Cardiac muscle cell (in vitro differentiated cells and primary cell): ENCODE data around the gene MDM1. TPM values are rescaled to one million over a fixed set of nuclear protein-coding genes. Genes with fewer than 3 reads are reported as not detected.

Experiments used
- DNase-seq, 2 donors: peaks; one replicate each; pipeline versions ENCODE4 v3.0.0 to v3.0.0-alpha.2; 2010 to 2017; ENCODE audit warnings: low read depth in 1 of 2, low spot score in 1 of 2
- H3K27ac ChIP-seq: fragments of 200-600 bp; sonication (generic); 2 replicates; pipeline ENCODE4 v1.5.1; 2016
- H3K27me3 ChIP-seq: fragments of 200-600 bp; sonication (generic); 2 replicates; pipeline ENCODE4 v1.6.0; 2016; ENCODE audit warnings: control low read depth
- H3K36me3 ChIP-seq: fragments of 200-600 bp; sonication (generic); 2 replicates; pipeline ENCODE4 v1.5.1; 2016; ENCODE audit warnings: control low read depth
- H3K4me1 ChIP-seq: fragments of 200-600 bp; sonication (generic); 2 replicates; pipeline ENCODE4 v1.8.1; 2017; ENCODE audit warnings: low read depth, mild to moderate bottlenecking, mixed run types
- H3K4me3 ChIP-seq: fragments of 200-600 bp; sonication (generic); 2 replicates; pipeline ENCODE4 v1.5.1; 2016; ENCODE audit warnings: mild to moderate bottlenecking
- H3K9me3 ChIP-seq: fragments of 200-600 bp; sonication (generic); 2 replicates; pipeline ENCODE4 v1.5.1; 2017; ENCODE audit warnings: low read depth, mild to moderate bottlenecking, control low read depth
- CTCF ChIP-seq: IDR thresholded peaks from 2 replicates; pipeline ENCODE4 v1.5.1; 2012; ENCODE audit warnings: low read depth, mild to moderate bottlenecking, low read length
- polyA plus RNA-seq: library from polyadenylated mRNA; unstranded; fragments of >200 nt; fragmentation: Nextera tagmentation; extraction: Ambion mirVana; gene quantifications from 2 replicates; pipeline ENCODE4 v1.2.1, GENCODE V29; 2016
- total RNA-seq: library from RNA; depleted of rRNA; stranded (reverse); fragments of >200 nt; gene quantifications from 2 replicates; pipeline ENCODE4 v1.2.3, GENCODE V29; 2016

MDM1 gene
- total and polyA plus RNA-seq, 2 experiments from 2014 or later: 13.4 to 23.9 TPM

GRCh38 chr12:68361953-68362352 lies 29.8 kb upstream of the MDM1 start:
- Histone ChIP-seq H3K36me3 (no peaks in the 10 kb centered on the region), H3K27me3 (no peaks in the 10 kb centered on the region), H3K27ac (no peak overlapping the region), H3K4me3 (no peak overlapping the region), H3K9me3 (no peaks in the 10 kb centered on the region), H3K4me1 (peaks cover 6% of the 10 kb centered on the region)
- DNase-seq: no peak
- no peak for TF ChIP-seq CTCF

- Histone ChIP-seq H3K27ac (no peak overlapping the region), H3K9me3 (no peaks in the 10 kb centered on the region), H3K4me3 (no peak overlapping the region), H3K36me3 (no peaks in the 10 kb centered on the region), H3K4me1 (no peaks in the 10 kb centered on the region), H3K27me3 (no peaks in the 10 kb centered on the region)
- DNase-seq: peak in 1 of 2 donors; percentile 60
- no peak for TF ChIP-seq CTCF
Measured at GRCh38 chr12:68359674-68360073, 27.5 kb upstream of the MDM1 start.

GRCh38 chr12:68358532-68359485 lies 26.6 kb upstream of the MDM1 start:
- peak; percentile 72 to 88 for DNase-seq
- no peaks in the 10 kb centered on the region for H3K9me3 ChIP-seq
- no peaks in the 10 kb centered on the region for H3K4me1 ChIP-seq
- no peak overlapping the region for H3K27ac ChIP-seq
- no peaks in the 10 kb centered on the region for H3K36me3 ChIP-seq
- no peaks in the 10 kb centered on the region for H3K27me3 ChIP-seq
- peak; percentile 73 for TF ChIP-seq CTCF
- H3K4me3 ChIP-seq: no peak overlapping the region

- Histone ChIP-seq H3K27ac (no peak overlapping the region), H3K27me3 (no peaks in the 10 kb centered on the region), H3K4me3 (no peak overlapping the region), H3K4me1 (no peaks in the 10 kb centered on the region), H3K36me3 (no peaks in the 10 kb centered on the region), H3K9me3 (no peaks in the 10 kb centered on the region)
- no peak for DNase-seq
- no peak for TF ChIP-seq CTCF
Measured at GRCh38 chr12:68356986-68357385, 24.8 kb upstream of the MDM1 start.

GRCh38 chr12:68356060-68356695 lies 24.0 kb upstream of the MDM1 start:
- DNase-seq: no peak
- TF ChIP-seq CTCF: no peak
- H3K9me3 ChIP-seq: no peaks in the 10 kb centered on the region
- no peaks in the 10 kb centered on the region for H3K36me3 ChIP-seq
- no peak overlapping the region for H3K27ac ChIP-seq
- no peaks in the 10 kb centered on the region for H3K4me1 ChIP-seq
- no peak overlapping the region for H3K4me3 ChIP-seq
- no peaks in the 10 kb centered on the region for H3K27me3 ChIP-seq
